ENCODE results near the gene LBHD2. TPM values are rescaled to one million over a fixed set of nuclear protein-coding genes. Genes with fewer than 3 reads are reported as not detected.

LBHD2 gene
- total and polyA plus RNA-seq, 2 donors (not counting 1 experiment from before 2014, with no cell fraction given), result not detected

GRCh38 chr14:103055695-103056094 is 28.3 kb upstream of the LBHD2 start:
- H3K27me3 ChIP-seq (replicated peaks in 1 of 4; ENCODE audit: control extremely low read depth in 1 of 4, control insufficient read depth in 3 of 4, insufficient read depth in 4 of 4, low read length in 3 of 4), result peaks cover 0 to 7% (median 0%) of the 10 kb centered on the region in 4 experiments
- DNase-seq, result no peak
- ChIA-PET CTCF (interaction anchor here (0.9 kb wide), 1 partner anchor 20 kb away, joined by 3 read pairs; no protein-coding TSS in a partner anchor), POLR2A (interaction anchor here (0.7 kb wide), 1 partner anchor 19 kb away, joined by 3 read pairs; no protein-coding TSS in a partner anchor)
- H3K36me3 ChIP-seq (replicated peaks in 1 of 2; ENCODE audit: control extremely low read depth in 1 of 2, control insufficient read depth in 1 of 2, extremely low read depth in 1 of 2, insufficient read depth in 2 of 2, low read length in 1 of 2), result no peaks in the 10 kb centered on the region
- Mint-ChIP-seq H3K4me3 (peak overlapping the region; percentile 83), H3K27me3 (no peaks in the 10 kb centered on the region), H3K27ac (peak overlapping the region; percentile 61), H3K4me1 (peaks cover 36% of the 10 kb centered on the region), H3K9me3 (ENCODE audit: insufficient read depth) (no peaks in the 10 kb centered on the region)
- TF ChIP-seq CTCF (IDR thresholded peaks at IDR 0.05) (no peak), EZH2 (IDR thresholded peaks at IDR 0.05; ENCODE audit: borderline replicate concordance, insufficient read depth, low read depth, low read length, poor library complexity, severe bottlenecking) (no peak)
- H4K20me1 ChIP-seq (ENCODE audit: control insufficient read depth, insufficient read depth, low read length, poor library complexity, severe bottlenecking), result peaks cover 8% of the 10 kb centered on the region
- no peak overlapping the region for H2AFZ ChIP-seq (ENCODE audit: insufficient read depth, low read depth, low read length, poor library complexity, severe bottlenecking)
- peaks cover 20 to 23% of the 10 kb centered on the region in 2 donors for H3K4me1 ChIP-seq (ENCODE audit: control insufficient read depth in 2 of 2, insufficient read depth in 2 of 2, low read length in 2 of 2)
- WGBS (ENCODE audit: insufficient coverage), result 100% methylated on average over 1 of the region's 8 CpGs
- H3K79me2 ChIP-seq (ENCODE audit: control insufficient read depth, insufficient read depth, low read length), result peaks cover 20% of the 10 kb centered on the region
- ATAC-seq (ENCODE audit: low read depth), result no peak
- H3K9me3 ChIP-seq (ENCODE audit: control extremely low read depth in 1 of 3, control insufficient read depth in 2 of 3, insufficient read depth in 1 of 3, low read length in 2 of 3), result peaks cover 0 to 3% (median 0%) of the 10 kb centered on the region in 3 donors
- peak overlapping the region; percentile 90 for H3K4me2 ChIP-seq (replicated peaks; ENCODE audit: low read depth, low read length, poor library complexity, severe bottlenecking)
- H3K27ac ChIP-seq (ENCODE audit: low read length in 2 of 2), result no peak overlapping the region
- no peak overlapping the region for H3K9ac ChIP-seq (ENCODE audit: low read length)
- intact Hi-C loops (cut with micrococcal nuclease), result loop anchor here (5.0 to 10.0 kb wide), 3 partner anchors 131 to 1093 kb away; partner anchors contain the start of genes AMN, DYNC1H1 and TRAF3
- H3K4me3 ChIP-seq (ENCODE audit: control extremely low read depth in 1 of 5, extremely low read depth in 1 of 5, insufficient read depth in 1 of 5, low read depth in 2 of 5, low read length in 4 of 5), result no peak overlapping the region

DNA sequence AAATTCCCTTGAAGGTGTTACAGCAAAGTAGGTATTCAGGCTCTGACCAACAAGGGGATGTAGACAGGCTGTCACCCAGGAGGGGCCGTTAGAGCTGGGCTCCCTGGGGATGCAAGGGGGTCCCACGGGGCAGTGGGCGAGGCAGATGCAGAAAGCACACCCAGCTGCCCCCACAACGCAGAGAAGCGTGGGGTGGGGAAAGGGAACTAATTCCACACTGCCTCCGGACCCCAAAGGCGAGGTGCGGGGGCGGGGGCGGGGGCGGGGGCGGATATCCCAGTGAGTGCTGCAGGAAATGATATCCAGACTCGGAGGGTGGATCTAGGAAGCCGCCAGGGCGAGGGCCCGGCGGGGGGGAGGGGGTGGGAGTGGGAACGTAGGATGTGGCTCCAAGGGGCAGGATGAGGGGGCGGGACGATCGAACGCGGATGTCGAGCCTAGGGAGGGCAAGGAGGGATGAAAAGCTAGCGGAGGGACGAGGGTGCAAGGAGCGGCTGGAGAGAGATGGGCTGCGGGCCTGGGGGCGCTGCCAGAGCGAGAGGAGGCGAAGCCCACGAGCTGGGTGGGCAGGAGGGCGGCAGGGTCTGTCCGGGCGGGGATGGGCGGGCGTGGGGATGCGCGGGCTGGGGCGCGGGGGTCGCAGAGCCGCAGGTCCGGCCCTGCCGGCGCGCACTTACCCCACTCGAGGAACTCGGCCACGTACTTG is 27.5 kb upstream of the LBHD2 start:
- no peaks in the 10 kb centered on the region for H3K9me3 Mint-ChIP-seq (ENCODE audit: insufficient read depth)
- peak overlapping the region; percentile 85 for H3K4me3 Mint-ChIP-seq
- POLR2A ChIA-PET, result interaction anchor here (0.6 to 0.7 kb wide), 2 partner anchors 11 to 19 kb away, joined by 3 read pairs; no protein-coding TSS in a partner anchor
- Histone ChIP-seq H3K9me3 (ENCODE audit: control extremely low read depth in 1 of 3, control insufficient read depth in 2 of 3, insufficient read depth in 1 of 3, low read length in 2 of 3) (peaks cover 0 to 3% (median 0%) of the 10 kb centered on the region in 3 donors), H3K27ac (ENCODE audit: low read length in 2 of 2) (no peak overlapping the region), H4K20me1 (ENCODE audit: control insufficient read depth, insufficient read depth, low read length, poor library complexity, severe bottlenecking) (peaks cover 5% of the 10 kb centered on the region), H3K27me3 (replicated peaks in 1 of 4; ENCODE audit: control extremely low read depth in 1 of 4, control insufficient read depth in 3 of 4, insufficient read depth in 4 of 4, low read length in 3 of 4) (peaks cover 0 to 7% (median 0%) of the 10 kb centered on the region in 4 experiments), H2AFZ (ENCODE audit: insufficient read depth, low read depth, low read length, poor library complexity, severe bottlenecking) (peak overlapping the region; percentile 72), H3K4me1 (ENCODE audit: control insufficient read depth in 2 of 2, insufficient read depth in 2 of 2, low read length in 2 of 2) (peaks cover 20 to 23% of the 10 kb centered on the region in 2 donors), H3K9ac (ENCODE audit: low read length) (peak overlapping the region; percentile 69), H3K4me2 (replicated peaks; ENCODE audit: low read depth, low read length, poor library complexity, severe bottlenecking) (peak overlapping the region; percentile 90), H3K79me2 (ENCODE audit: control insufficient read depth, insufficient read depth, low read length) (peaks cover 19% of the 10 kb centered on the region), H3K4me3 (ENCODE audit: control extremely low read depth in 1 of 5, extremely low read depth in 1 of 5, insufficient read depth in 1 of 5, low read depth in 2 of 5, low read length in 4 of 5) (peak overlapping the region; percentile 26 to 73 (median 67)), H3K36me3 (replicated peaks in 1 of 2; ENCODE audit: control extremely low read depth in 1 of 2, control insufficient read depth in 1 of 2, extremely low read depth in 1 of 2, insufficient read depth in 2 of 2, low read length in 1 of 2) (no peaks in the 10 kb centered on the region)
- WGBS (ENCODE audit: insufficient coverage), result 3% methylated on average over 44 of the region's 50 CpGs
- DNase-seq (no peak), ATAC-seq (ENCODE audit: low read depth) (no peak)
- peaks cover 35% of the 10 kb centered on the region for H3K4me1 Mint-ChIP-seq
- intact Hi-C loops (cut with micrococcal nuclease), result loop anchor here (1.0 to 10.0 kb wide), 4 partner anchors 19 to 1094 kb away; partner anchors contain the start of genes AMN, DYNC1H1 and TRAF3
- TF ChIP-seq EZH2 (IDR thresholded peaks at IDR 0.05; ENCODE audit: borderline replicate concordance, insufficient read depth, low read depth, low read length, poor library complexity, severe bottlenecking), result no peak
- TF ChIP-seq CTCF (IDR thresholded peaks at IDR 0.05), result no peak
- CTCF ChIA-PET, result interaction anchor here (0.7 to 1.2 kb wide), 3 partner anchors 8 to 20 kb away, joined by 3 to 4 read pairs (median 3); no protein-coding TSS in a partner anchor
- peak overlapping the region; percentile 61 for H3K27ac Mint-ChIP-seq
- no peaks in the 10 kb centered on the region for H3K27me3 Mint-ChIP-seq
